H1 (cell line): ENCODE results near the gene CENPB. TPM values are rescaled to one million over a fixed set of nuclear protein-coding genes. Genes with fewer than 3 reads are reported as not detected.

Experiments
- CTCF ChIA-PET: fragments of 300-600 bp; sonication (Branson Sonifier 250); formaldehyde crosslinking; loops from one replicate; lab custom pipeline; 2021; ENCODE audit not compliant: partially characterized antibody; lab: Charles Lee
- POLR2A ChIA-PET: fragments of 300-600 bp; sonication (Branson Sonifier 250); formaldehyde crosslinking; loops from one replicate; lab custom pipeline; 2021; ENCODE audit warnings: inconsistent platforms; ENCODE audit not compliant: partially characterized antibody; lab: Charles Lee
- DNase-seq, 2 experiments: peaks; one replicate each; pipeline versions ENCODE4 v3.0.0 to v3.0.0-alpha.2; 2010 to 2022; ENCODE audit warnings: low spot score in 2 of 2, low read depth in 1 of 2, mixed read lengths in 1 of 2
- FAIRE-seq: peaks from 2 replicates; lab custom pipeline; 2011; peaks lifted over from hg19 to GRCh38; lab: Jason Lieb, UNC
- H2AFZ ChIP-seq: 2 replicates; pipeline ENCODE4 v1.8.1; 2012; ENCODE audit warnings: low read length, inconsistent platforms
- H2AK5ac ChIP-seq: 2 replicates; pipeline ENCODE4 v1.6.1; 2013; ENCODE audit warnings: low read depth, low read length
- H2BK120ac ChIP-seq: replicated peaks from 2 replicates; pipeline ENCODE3; 2013; ENCODE audit warnings: low read depth, low read length, inconsistent platforms
- H2BK12ac ChIP-seq: 2 replicates; pipeline ENCODE4 v1.6.1; 2013; ENCODE audit warnings: low read depth, low read length
- H2BK15ac ChIP-seq: 2 replicates; pipeline ENCODE4 v1.6.1; 2013; ENCODE audit warnings: low read length
- H2BK20ac ChIP-seq: 2 replicates; pipeline ENCODE4 v1.6.1; 2013; ENCODE audit warnings: low read length
- H2BK5ac ChIP-seq: 2 replicates; pipeline ENCODE4 v1.6.1; 2013; ENCODE audit warnings: low read depth, low read length
- H3K14ac ChIP-seq: 2 replicates; pipeline ENCODE4 v1.6.1; 2013; ENCODE audit warnings: inconsistent platforms; ENCODE audit not compliant: insufficient read length
- H3K18ac ChIP-seq: 2 replicates; pipeline ENCODE4 v1.6.1; 2013; ENCODE audit warnings: low read length; ENCODE audit errors: extremely low read depth
- H3K23ac ChIP-seq: 2 replicates; pipeline ENCODE4 v1.6.1; 2013; ENCODE audit warnings: inconsistent platforms; ENCODE audit not compliant: insufficient read length
- H3K23me2 ChIP-seq: 2 replicates; pipeline ENCODE4 v1.6.1; 2013; ENCODE audit warnings: low read depth, low read length
- H3K27ac ChIP-seq: 2 replicates; pipeline ENCODE4 v1.6.1; 2011; ENCODE audit warnings: low read depth, low read length, inconsistent platforms
- H3K27me3 ChIP-seq, 4 experiments: replicated peaks in 1 of 4; 1 replicate in 1 of 4; 2 replicates in 3 of 4; pipeline versions ENCODE4 v1.6.1 to v1.8.1; 2011 to 2013; ENCODE audit warnings: low read length in 3 of 4, mild to moderate bottlenecking in 3 of 4, inconsistent platforms in 2 of 4, mixed read lengths in 2 of 4, moderate library complexity in 1 of 4; ENCODE audit not compliant: control insufficient read depth in 3 of 4, insufficient read depth in 3 of 4; ENCODE audit errors: extremely low read depth in 1 of 4
- H3K36me3 ChIP-seq, 4 experiments: 2 replicates each; pipeline versions ENCODE4 v1.6.1 to v1.8.1; 2011 to 2013; ENCODE audit warnings: mild to moderate bottlenecking in 4 of 4, low read length in 3 of 4, moderate library complexity in 2 of 4, control low read depth in 1 of 4, inconsistent platforms in 1 of 4; ENCODE audit not compliant: insufficient read depth in 4 of 4, control insufficient read depth in 2 of 4
- H3K4ac ChIP-seq: replicated peaks from 2 replicates; pipeline ENCODE3; 2013; ENCODE audit warnings: low read length, low read depth, mixed read lengths, inconsistent platforms; ENCODE audit not compliant: insufficient read length
- H3K4me1 ChIP-seq, 4 experiments: replicated peaks in 1 of 4; 1 replicate in 1 of 4; 2 replicates in 3 of 4; pipeline versions ENCODE4 v1.6.1 to v1.8.1; 2011 to 2013; ENCODE audit warnings: low read length in 3 of 4, inconsistent platforms in 2 of 4, mixed read lengths in 1 of 4; ENCODE audit not compliant: insufficient read depth in 4 of 4, control insufficient read depth in 3 of 4
- H3K4me2 ChIP-seq, 2 experiments: 2 replicates each; pipeline versions ENCODE4 v1.6.1 to v1.8.1; 2011 to 2013; ENCODE audit warnings: low read depth in 2 of 2, low read length in 2 of 2, control low read depth in 1 of 2, inconsistent platforms in 1 of 2, mild to moderate bottlenecking in 1 of 2; ENCODE audit not compliant: insufficient read depth in 1 of 2
- H3K4me3 ChIP-seq, 4 experiments: fragments of 200-600, 300-600 bp in 1 of 4; sonication (generic), shearing (Covaris generic), sonication (Bioruptor Twin) in 1 of 4; 2 replicates each; pipeline versions ENCODE4 v1.5.1 to v1.8.1; 2011 to 2016; ENCODE audit warnings: low read length in 4 of 4, low read depth in 3 of 4, control low read depth in 2 of 4, inconsistent platforms in 2 of 4, mild to moderate bottlenecking in 2 of 4, mixed read lengths in 1 of 4, moderate library complexity in 1 of 4; ENCODE audit not compliant: insufficient read depth in 2 of 4; ENCODE audit errors: extremely low read depth in 1 of 4
- H3K56ac ChIP-seq: replicated peaks from 2 replicates; pipeline ENCODE3; 2013; ENCODE audit warnings: low read depth, mild to moderate bottlenecking, mixed read lengths, low read length, inconsistent platforms; ENCODE audit not compliant: insufficient read length
- H3K79me1 ChIP-seq: 2 replicates; pipeline ENCODE4 v1.6.1; 2013; ENCODE audit warnings: low read depth, low read length, control low read depth
- H3K79me2 ChIP-seq, 2 experiments: 2 replicates each; pipeline versions ENCODE4 v1.6.1 to v1.8.1; 2012 to 2013; ENCODE audit warnings: low read length in 2 of 2, mild to moderate bottlenecking in 2 of 2, inconsistent platforms in 1 of 2; ENCODE audit not compliant: insufficient read depth in 2 of 2, control insufficient read depth in 1 of 2
- H3K9ac ChIP-seq, 4 experiments: replicated peaks in 1 of 4; 1 replicate in 1 of 4; 2 replicates in 3 of 4; pipeline versions ENCODE4 v1.6.1 to v1.8.1; 2011 to 2013; ENCODE audit warnings: low read depth in 3 of 4, low read length in 3 of 4, control low read depth in 2 of 4, mild to moderate bottlenecking in 2 of 4, moderate library complexity in 2 of 4, inconsistent platforms in 1 of 4; ENCODE audit errors: extremely low read depth in 1 of 4
- H3K9me3 ChIP-seq, 2 experiments: 2 replicates each; pipeline versions ENCODE4 v1.6.1 to v1.8.1; 2012 to 2013; ENCODE audit warnings: mild to moderate bottlenecking in 2 of 2, moderate library complexity in 2 of 2, control low read depth in 1 of 2, inconsistent platforms in 1 of 2, low read depth in 1 of 2, low read length in 1 of 2, mixed read lengths in 1 of 2; ENCODE audit not compliant: insufficient read depth in 2 of 2
- H4K20me1 ChIP-seq, 2 experiments: replicated peaks in 1 of 2; 2 replicates each; pipeline versions ENCODE3 to v1.8.1; 2011 to 2013; ENCODE audit warnings: inconsistent platforms in 2 of 2, low read length in 2 of 2, mild to moderate bottlenecking in 1 of 2; ENCODE audit not compliant: insufficient read depth in 2 of 2, control insufficient read depth in 1 of 2
- H4K5ac ChIP-seq: 2 replicates; pipeline ENCODE4 v1.6.1; 2013; ENCODE audit warnings: low read length, low read depth, mixed read lengths, inconsistent platforms; ENCODE audit not compliant: insufficient read length
- H4K8ac ChIP-seq: 2 replicates; pipeline ENCODE4 v1.8.0; 2013; ENCODE audit warnings: mild to moderate bottlenecking, moderate library complexity, low read length, inconsistent platforms; ENCODE audit not compliant: insufficient read depth; ENCODE audit errors: extremely low read depth
- H4K91ac ChIP-seq: replicated peaks from 2 replicates; pipeline ENCODE3; 2013; ENCODE audit warnings: low read length, mixed read lengths, inconsistent platforms; ENCODE audit not compliant: insufficient read length
- BCL11A ChIP-seq, 2 experiments: IDR thresholded peaks; one replicate each; pipeline ENCODE4 v1.6.1; 2011; ENCODE audit warnings: low read depth in 2 of 2, low read length in 2 of 2, mild to moderate bottlenecking in 2 of 2
- RXRA ChIP-seq: IDR thresholded peaks from 2 replicates; pipeline ENCODE4 v1.6.1; 2011; ENCODE audit warnings: low read depth, mild to moderate bottlenecking, low read length, moderate library complexity; ENCODE audit not compliant: insufficient read depth
- SP4 ChIP-seq: IDR thresholded peaks from 2 replicates; pipeline ENCODE4 v1.6.1; 2012; ENCODE audit warnings: low read length, inconsistent platforms
- WGBS, 2 experiments: shearing (Covaris generic) in 1 of 2; methylation state at CpG; one replicate each; pipeline versions ENCODE4 v1.1.6 to v1.1.7; 2013 to 2015; ENCODE audit warnings: low lambda C conversion rate in 2 of 2, mixed read lengths in 2 of 2, inconsistent platforms in 1 of 2, low coverage in 1 of 2, missing lambda C conversion rate in 1 of 2; ENCODE audit not compliant: insufficient replicate concordance in 2 of 2, insufficient coverage in 1 of 2, insufficient read length in 1 of 2; ENCODE audit errors: extremely low coverage in 1 of 2, missing lambda C conversion rate in 1 of 2; 5-methylcytosine and 5-hydroxymethylcytosine counted together
- polyA plus RNA-seq, 7 experiments: library from polyadenylated mRNA; depleted of rRNA in 3 of 7; stranded (reverse) in 5 of 7; unstranded in 2 of 7; fragments of >200 nt in 5 of 7; fragments of 200-250 nt in 2 of 7; gene quantifications; 1 replicate in 5 of 7; 2 replicates in 1 of 7; 4 replicates in 1 of 7; pipeline versions ENCODE4 v1.2.1 to v1.2.3, GENCODE V29; 2011 to 2013; ENCODE audit warnings: missing spikeins in 2 of 7, mixed read lengths in 2 of 7
- total RNA-seq: library from RNA; stranded (reverse); fragmentation: NEBNext Ultra II Directional; extraction: Animal tissue kit (Norgen Biotek cat#: 25700); gene quantifications from 2 replicates; pipeline ENCODE4 v1.2.1, GENCODE V29; 2021

Gene CENPB
- total and polyA plus RNA-seq, 2 of the 8 experiments (the other 6 are each of a cell fraction or from before 2014, with no cell fraction given): 17.7 to 51.6 TPM

DNA sequence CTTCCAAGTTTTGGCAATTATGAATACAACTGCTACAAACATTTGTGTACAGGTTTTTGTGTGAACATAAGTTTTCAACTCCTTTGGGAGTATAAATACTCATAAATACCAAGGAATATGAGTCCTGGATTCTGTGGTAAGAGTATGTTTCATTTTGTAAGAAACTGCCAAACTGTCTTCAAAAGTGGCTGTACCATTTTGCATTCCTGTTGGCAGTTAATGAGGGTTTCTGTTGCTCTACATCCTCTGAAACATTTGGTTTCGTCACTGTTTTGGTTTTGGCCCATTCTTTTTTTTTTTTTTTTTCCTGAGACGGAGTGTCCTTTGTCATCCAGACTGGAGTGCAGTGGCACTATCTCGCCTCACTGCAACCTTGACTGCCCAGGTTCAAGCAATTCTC lies 42.3 kb upstream of the CENPB start:
- no peak overlapping the region for H3K4me2 ChIP-seq
- no peak overlapping the region for H4K91ac ChIP-seq
- H4K5ac ChIP-seq: no peak overlapping the region
- H3K14ac ChIP-seq: no peak overlapping the region
- no peak overlapping the region for H2BK15ac ChIP-seq
- ChIA-PET POLR2A (interaction anchor here (0.6 kb wide), 1 partner anchor 50 kb away, joined by 3 read pairs; no protein-coding TSS in a partner anchor), CTCF (interaction anchor here (0.7 to 1.7 kb wide), 4 partner anchors 8 to 1937 kb away, joined by 3 to 7 read pairs (median 3); partner anchors contain the start of gene AP5S1)
- FAIRE-seq (no peak), DNase-seq (no peak)
- no peak overlapping the region for H3K23ac ChIP-seq
- WGBS, 2 experiments: 87% methylated on average over 3 of the region's 3 CpGs; no CpG with 5 or more reads in 1 of the 2 experiments
- H2AK5ac ChIP-seq: no peak overlapping the region
- no peaks in the 10 kb centered on the region for H3K27me3 ChIP-seq
- H2BK20ac ChIP-seq: no peak overlapping the region
- TF ChIP-seq BCL11A (IDR thresholded peaks at IDR 0.05; ENCODE audit: low read depth in 2 of 2, low read length in 2 of 2) (no peak), SP4 (no peak), RXRA (no peak)
- H3K23me2 ChIP-seq: no peaks in the 10 kb centered on the region
- H3K9ac ChIP-seq: no peak overlapping the region
- H3K4ac ChIP-seq: no peak overlapping the region
- H2AFZ ChIP-seq: no peak overlapping the region
- no peak overlapping the region for H3K4me3 ChIP-seq
- no peaks in the 10 kb centered on the region for H3K4me1 ChIP-seq
- no peak overlapping the region for H3K27ac ChIP-seq
- H2BK5ac ChIP-seq: no peak overlapping the region
- H3K36me3 ChIP-seq: no peaks in the 10 kb centered on the region
- H3K56ac ChIP-seq: no peak overlapping the region
- no peaks in the 10 kb centered on the region for H3K79me1 ChIP-seq
- no peaks in the 10 kb centered on the region for H3K9me3 ChIP-seq
- H4K20me1 ChIP-seq: no peaks in the 10 kb centered on the region
- H2BK120ac ChIP-seq: no peak overlapping the region
- no peak overlapping the region for H2BK12ac ChIP-seq
- no peak overlapping the region for H4K8ac ChIP-seq
- no peak overlapping the region for H3K18ac ChIP-seq
- no peaks in the 10 kb centered on the region for H3K79me2 ChIP-seq
